GM18867 (cell line): Measurements from ENCODE around the gene UBE2J2.

ENCODE experiments used
- ATAC-seq: cut with Tn5 transposase; IDR thresholded peaks from one replicate; pipeline ENCODE4 v1.9.1; 2021; ENCODE audit warnings: mild to moderate bottlenecking, moderate library complexity; ENCODE audit not compliant: unreplicated experiment

Gene UBE2J2

GRCh38 chr1:1230656-1231399 lies 42.8 kb downstream of the UBE2J2 start:
- no peak for ATAC-seq

DNA sequence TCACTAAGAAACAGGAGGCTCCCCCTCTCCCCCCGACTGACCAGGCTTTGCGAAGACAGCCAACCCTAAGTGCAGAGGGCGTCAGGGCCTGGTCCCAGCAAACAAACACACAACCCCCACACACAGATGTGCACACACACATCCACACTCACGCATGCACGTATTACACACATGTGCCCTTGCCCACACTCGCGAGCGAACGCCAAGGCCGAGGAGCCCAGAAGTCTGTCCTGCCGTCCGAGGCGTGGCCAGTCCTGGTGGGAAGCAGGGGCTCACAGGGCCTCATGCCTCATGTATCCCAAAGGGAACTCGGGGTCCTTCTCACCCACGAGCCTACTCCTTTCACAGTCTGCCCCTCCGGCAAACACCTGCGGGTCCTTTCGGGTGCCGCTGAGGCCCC lies 43.9 kb downstream of the UBE2J2 start:
- ATAC-seq: no peak

GRCh38 chr1:1228596-1229321 lies 44.9 kb downstream of the UBE2J2 start:
- no peak for ATAC-seq

DNA sequence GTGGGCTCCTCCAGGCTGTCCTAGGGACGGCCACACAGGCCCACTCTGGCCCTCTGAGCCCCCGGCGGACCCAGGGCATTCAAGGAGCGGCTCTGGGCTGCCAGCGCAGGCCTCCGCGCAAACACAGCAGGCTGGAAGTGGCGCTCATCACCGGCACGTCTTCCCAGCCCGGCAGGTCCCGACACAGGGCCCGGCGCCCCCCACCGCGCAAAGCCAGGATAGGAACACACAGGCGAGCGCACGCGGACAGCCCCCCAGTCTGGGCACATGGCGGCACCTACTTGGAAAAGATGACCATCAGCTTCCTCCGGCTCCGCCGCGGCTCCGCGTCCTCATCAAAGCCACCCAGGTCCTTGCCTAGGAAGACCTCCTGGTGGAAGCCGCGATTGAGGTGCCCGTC lies 45.5 kb downstream of the UBE2J2 start:
- ATAC-seq: no peak

GRCh38 chr1:1227386-1227785 lies 46.3 kb downstream of the UBE2J2 start:
- no peak for ATAC-seq

GRCh38 chr1:1226566-1227362 lies 46.9 kb downstream of the UBE2J2 start:
- no peak for ATAC-seq

- no peak for ATAC-seq
Measured at GRCh38 chr1:1225913-1226312, 47.7 kb downstream of the UBE2J2 start.

GRCh38 chr1:1225238-1225845 lies 48.3 kb downstream of the UBE2J2 start:
- no peak for ATAC-seq

DNA sequence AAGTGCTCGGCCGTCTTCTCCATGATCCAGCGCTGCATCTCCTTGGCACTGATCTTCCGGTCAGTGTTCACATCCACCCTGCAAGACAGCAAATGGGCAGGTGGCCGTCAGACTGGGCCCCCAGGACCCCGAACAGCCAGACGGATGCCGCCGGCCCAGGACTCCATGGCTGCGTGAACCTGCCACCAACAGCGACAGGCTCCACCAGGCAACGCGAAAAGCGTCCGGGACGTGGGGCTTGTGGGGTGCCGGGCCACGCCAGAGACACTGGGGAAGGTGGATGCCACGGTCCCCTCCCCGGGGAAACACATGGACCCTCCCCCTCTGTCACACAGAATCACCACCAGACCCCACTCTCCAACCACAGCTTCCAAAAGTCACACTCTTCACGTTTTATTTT lies 49.8 kb downstream of the UBE2J2 start:
- no peak for ATAC-seq

DNA sequence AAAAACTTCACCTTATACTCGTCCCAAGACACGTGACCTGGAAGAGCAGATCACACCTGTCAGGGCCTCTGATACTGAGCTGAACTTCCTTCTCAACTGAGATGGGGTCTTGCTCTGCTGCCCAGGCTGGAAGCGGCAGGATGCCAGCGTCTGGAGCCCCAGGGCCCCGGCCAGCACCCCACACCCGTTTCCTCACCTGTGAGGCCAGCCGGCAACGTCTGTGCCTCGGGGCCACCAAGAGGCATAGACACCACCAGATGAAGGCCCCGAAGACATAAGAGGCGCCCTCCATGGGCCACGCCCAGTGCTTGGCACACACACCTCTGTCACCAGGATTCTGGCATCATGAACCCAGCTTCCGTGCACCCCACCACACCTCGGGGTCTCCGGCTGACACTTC lies 50.3 kb downstream of the UBE2J2 start:
- no peak for ATAC-seq

- no peak for ATAC-seq
Measured at GRCh38 chr1:1222575-1223225, 51.0 kb downstream of the UBE2J2 start.

GRCh38 chr1:1221887-1222574 lies 51.6 kb downstream of the UBE2J2 start:
- no peak for ATAC-seq

GRCh38 chr1:1220197-1220596 lies 53.5 kb downstream of the UBE2J2 start:
- no peak for ATAC-seq

DNA sequence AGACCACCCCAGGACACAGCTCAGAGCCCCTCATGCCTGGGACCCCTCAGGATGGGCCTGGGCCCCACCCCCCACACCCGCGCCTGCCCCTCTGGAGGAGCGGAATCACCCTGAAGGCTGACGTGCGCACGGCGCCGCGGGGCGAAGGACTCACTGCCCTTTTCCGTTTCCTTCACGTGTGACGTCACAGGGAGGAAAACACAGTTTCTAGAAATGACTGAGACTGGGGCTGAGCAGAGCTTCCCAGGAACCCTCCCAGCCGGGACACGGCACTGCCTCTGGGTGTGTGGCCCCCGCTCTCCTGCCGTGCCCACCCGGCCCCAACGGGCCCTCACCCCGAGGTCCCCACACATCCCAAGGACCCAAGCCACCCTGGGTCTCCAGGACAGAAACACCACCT lies 54.3 kb downstream of the UBE2J2 start:
- ATAC-seq: no peak

DNA sequence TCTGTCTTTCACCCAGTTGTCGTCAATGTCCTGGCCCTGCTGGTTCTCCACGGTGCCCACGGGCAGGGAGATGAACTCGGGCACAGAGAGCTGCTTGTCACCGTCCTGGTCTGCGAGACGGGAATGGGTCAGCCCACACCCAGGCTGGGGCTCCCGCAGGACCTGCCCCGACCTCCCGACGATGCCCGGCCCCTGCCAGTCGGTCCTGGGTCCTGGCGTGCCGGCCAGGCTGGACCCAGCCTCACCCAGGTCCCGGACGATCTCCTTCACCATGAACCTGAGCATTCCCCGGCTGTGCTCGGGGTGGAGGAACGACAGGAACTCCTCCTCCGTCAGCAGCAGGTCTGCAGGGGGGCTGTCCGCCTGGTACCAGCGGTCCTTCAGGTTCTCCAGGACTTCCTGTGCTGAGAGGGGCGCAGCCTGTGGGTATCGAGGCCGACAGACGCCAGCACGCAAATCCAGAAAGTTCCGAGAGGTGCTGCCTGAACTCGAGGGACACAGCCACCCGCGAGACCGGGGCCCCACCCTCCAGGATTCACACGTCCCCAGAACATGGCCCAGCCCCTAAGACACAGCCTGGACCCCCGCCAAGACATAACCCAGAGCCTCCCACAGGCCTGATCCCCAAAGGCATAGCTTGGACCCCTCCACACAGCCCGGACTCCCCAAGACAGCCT lies 55.0 kb downstream of the UBE2J2 start:
- no peak for ATAC-seq

DNA sequence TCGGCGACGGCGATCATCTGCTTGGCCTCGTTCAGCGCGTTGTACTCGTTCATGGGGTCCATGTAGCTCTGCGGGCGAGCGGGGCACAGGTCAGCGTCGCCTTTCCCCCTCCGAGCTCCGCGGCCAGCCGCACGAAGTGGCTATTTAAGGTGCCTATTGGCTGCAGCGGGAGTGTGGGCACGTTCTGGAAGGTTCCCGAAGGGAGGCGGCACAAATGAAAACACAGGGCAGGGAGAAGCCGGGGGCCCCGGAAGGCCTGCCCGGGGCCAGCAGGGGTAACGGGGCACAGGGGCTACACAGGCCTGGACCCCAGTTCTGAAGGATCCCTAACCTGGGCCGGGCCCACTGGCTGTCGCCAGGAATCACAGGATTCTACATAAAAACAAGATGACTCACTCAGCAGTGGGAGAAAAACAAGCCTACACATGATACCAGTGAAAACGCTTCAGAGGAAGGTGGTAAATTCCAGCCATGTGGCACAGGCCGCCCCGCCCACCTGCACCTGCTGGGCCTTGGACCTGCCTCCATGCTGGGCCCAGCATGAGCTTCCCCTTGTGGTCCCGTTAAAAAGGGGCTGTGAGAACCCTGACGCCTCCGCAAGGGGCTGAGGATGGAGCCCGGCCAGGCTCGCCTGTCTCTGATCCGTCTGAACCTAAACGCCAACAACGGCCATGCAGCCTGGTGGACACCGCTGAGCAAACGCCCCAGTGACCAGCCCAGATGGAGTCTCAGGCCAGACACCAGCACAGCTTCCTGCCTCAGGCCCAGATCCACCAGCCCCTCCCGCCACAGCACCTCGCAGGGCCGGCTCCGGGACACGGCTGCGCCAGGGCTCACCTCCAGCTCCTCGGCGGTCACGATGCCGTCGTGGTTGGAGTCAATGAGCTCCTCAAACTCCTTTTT lies 55.8 kb downstream of the UBE2J2 start:
- ATAC-seq: no peak

DNA sequence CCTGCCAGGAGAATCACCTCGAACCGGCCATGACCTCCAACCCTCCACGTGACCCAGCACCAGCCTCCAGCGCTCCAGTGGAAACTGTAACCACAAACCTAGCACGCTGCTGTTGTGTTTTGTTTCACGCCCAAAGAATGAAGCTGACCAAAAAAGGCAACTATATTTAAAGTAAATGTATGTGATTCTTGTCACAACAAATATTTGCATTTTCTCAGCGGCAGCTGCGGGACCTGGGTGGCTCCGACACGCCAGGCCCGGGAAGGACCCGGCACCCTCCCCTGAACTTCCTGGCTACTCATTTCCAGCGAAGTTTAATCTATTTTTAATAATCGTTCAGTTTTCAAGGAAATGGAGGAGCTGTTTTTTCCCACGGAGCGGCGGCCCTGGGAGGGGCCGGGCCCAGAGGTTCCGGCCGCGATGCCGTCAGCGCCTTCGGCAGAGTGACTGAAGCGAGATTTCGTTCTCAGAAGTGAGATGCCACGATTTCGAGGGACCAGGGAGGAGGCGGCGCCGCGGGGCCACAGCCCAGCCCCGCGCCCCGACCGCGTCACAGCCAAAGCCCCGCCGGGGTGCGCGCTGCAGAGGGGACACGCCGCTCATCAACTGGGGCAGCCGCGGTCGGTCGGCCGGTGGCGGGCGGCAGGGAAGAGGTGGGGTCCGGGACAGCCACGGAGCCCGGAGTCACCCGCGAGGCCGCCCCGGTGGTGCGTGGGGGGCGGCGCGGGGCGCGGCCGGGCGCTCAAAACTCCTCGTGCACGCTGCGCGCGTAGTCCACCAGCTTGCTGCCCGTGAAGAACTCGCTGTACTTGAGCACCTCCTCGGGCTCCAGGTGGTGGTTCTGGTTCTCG lies 56.7 kb downstream of the UBE2J2 start:
- ATAC-seq: no peak
